ENCODE measurements around the gene KIAA1755.
A peak's percentile ranks its signal among the peaks of the same experiment; 100 is the strongest.

Gene KIAA1755

DNA sequence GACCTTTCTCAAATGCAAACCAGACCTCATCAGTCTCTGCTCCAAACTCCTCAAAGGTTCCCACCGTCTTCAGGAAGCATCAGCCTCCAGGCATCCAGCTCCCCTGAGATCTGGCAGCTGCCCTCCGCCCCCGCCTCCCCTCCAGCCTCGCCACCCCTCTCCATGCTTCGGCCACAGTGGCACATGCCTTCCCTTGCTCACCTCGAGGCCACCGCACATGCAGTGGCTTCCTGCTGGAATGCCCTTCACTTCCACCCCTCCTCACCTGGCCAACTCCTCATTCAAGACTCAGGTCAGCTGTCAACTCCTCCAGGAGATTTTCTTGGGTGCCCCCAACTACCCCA lies 13.4 kb downstream of the KIAA1755 start:
- peaks cover 3 to 23% of the 10 kb centered on the region in 2 donors for H3K4me1 ChIP-seq (ENCODE audit: control insufficient read depth in 1 of 2, insufficient read depth in 2 of 2, low read length in 2 of 2)
- no peak overlapping the region for H3K27ac ChIP-seq (ENCODE audit: low read length)
- peaks cover 0 to 10% of the 10 kb centered on the region in 2 donors for H3K36me3 ChIP-seq (ENCODE audit: control insufficient read depth in 1 of 2, insufficient read depth in 2 of 2, low read length in 2 of 2)
- no peaks in the 10 kb centered on the region for H3K27me3 ChIP-seq (ENCODE audit: low read depth, low read length)
- H3K9me3 ChIP-seq (ENCODE audit: control insufficient read depth in 1 of 2, low read length in 2 of 2) = peaks cover 7 to 8% of the 10 kb centered on the region in 2 donors
- no peak overlapping the region for H3K4me3 ChIP-seq (ENCODE audit: low read depth in 1 of 2, low read length in 2 of 2)

DNA sequence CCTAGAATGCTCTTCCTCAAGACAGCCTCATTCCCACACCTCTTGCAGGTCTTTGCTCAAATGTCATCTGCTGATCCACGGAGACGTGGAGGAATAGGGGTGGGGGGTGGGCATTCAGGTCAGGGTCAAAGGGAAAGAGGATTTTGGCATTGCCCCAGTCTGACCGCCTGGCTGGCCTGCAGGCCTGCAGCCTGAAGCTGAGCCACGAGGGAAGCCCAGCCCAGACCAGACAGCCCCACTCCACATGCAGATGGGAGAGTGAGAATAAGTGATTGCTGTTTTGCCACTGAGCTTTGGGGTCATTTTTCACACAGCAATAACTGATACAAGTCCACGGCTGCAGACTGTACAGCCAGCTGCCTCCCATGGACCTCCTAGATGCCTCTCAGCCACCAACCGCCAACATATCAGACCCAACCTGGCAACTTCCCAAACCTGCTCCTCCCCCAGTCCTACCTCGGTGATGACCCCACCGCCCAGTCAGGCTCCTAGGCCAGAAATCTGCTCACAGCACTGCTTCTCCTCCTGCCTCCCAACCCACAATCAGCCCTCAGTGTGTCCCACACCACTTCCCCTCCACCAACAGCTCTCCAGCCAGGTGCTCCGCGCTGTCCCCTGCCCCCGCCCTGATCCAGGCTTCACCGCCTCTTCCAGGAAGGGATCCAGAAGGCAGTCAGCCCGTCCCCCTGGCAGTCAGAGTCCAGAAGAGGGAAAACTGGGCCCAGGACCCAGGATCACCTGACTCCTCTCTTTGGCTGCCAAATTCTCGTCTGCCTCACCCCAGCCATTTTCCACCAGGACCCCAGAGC lies 14.0 kb downstream of the KIAA1755 start:
- Histone ChIP-seq H3K4me3 (ENCODE audit: low read depth in 1 of 2, low read length in 2 of 2) (peak overlapping the region in 1 of 2 donors; percentile 11), H3K36me3 (ENCODE audit: control insufficient read depth in 1 of 2, insufficient read depth in 2 of 2, low read length in 2 of 2) (peaks cover 0 to 13% of the 10 kb centered on the region in 2 donors), H3K4me1 (ENCODE audit: control insufficient read depth in 1 of 2, insufficient read depth in 2 of 2, low read length in 2 of 2) (peaks cover 0 to 23% of the 10 kb centered on the region in 2 donors), H3K27ac (ENCODE audit: low read length) (no peak overlapping the region), H3K9me3 (ENCODE audit: control insufficient read depth in 1 of 2, low read length in 2 of 2) (peaks cover 12 to 14% of the 10 kb centered on the region in 2 donors), H3K27me3 (ENCODE audit: low read depth, low read length) (no peaks in the 10 kb centered on the region)

DNA sequence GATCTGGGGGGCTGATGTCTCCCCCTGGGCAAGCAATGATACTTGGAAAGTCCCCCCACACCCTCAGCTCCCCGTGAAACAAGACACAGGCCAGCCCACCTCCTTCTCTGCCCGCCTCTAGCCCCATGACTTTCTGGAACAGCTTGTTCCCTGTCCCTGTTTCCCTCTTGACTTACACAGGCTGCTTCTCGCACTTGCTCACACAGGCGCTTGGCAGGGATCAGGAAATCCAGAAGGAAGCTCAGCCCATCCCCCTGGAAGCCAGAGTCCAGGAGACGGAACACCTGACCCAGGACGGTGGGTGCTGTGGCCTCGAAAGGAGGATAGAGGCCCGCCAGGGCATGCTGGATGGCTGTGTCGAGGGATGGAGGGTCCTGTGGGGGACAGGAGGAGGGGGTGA lies 14.8 kb downstream of the KIAA1755 start:
- Histone ChIP-seq H3K4me1 (ENCODE audit: control insufficient read depth in 1 of 2, insufficient read depth in 2 of 2, low read length in 2 of 2) (peaks cover 0 to 19% of the 10 kb centered on the region in 2 donors), H3K4me3 (ENCODE audit: low read depth in 1 of 2, low read length in 2 of 2) (peak overlapping the region in 1 of 2 donors; percentile 25), H3K27ac (ENCODE audit: low read length) (peak overlapping the region; percentile 84), H3K36me3 (ENCODE audit: control insufficient read depth in 1 of 2, insufficient read depth in 2 of 2, low read length in 2 of 2) (peaks cover 0 to 13% of the 10 kb centered on the region in 2 donors), H3K9me3 (ENCODE audit: control insufficient read depth in 1 of 2, low read length in 2 of 2) (peaks cover 12 to 14% of the 10 kb centered on the region in 2 donors), H3K27me3 (ENCODE audit: low read depth, low read length) (no peaks in the 10 kb centered on the region)

- Histone ChIP-seq H3K4me3 (ENCODE audit: low read depth in 1 of 2, low read length in 2 of 2) (no peak overlapping the region), H3K27ac (ENCODE audit: low read length) (no peak overlapping the region), H3K27me3 (ENCODE audit: low read depth, low read length) (no peaks in the 10 kb centered on the region), H3K4me1 (ENCODE audit: control insufficient read depth in 1 of 2, insufficient read depth in 2 of 2, low read length in 2 of 2) (peaks cover 0 to 15% of the 10 kb centered on the region in 2 donors), H3K9me3 (ENCODE audit: control insufficient read depth in 1 of 2, low read length in 2 of 2) (peaks cover 12 to 14% of the 10 kb centered on the region in 2 donors), H3K36me3 (ENCODE audit: control insufficient read depth in 1 of 2, insufficient read depth in 2 of 2, low read length in 2 of 2) (peaks cover 0 to 13% of the 10 kb centered on the region in 2 donors)
Measured at GRCh38 chr20:38243709-38244020, 16.9 kb downstream of the KIAA1755 start.

DNA sequence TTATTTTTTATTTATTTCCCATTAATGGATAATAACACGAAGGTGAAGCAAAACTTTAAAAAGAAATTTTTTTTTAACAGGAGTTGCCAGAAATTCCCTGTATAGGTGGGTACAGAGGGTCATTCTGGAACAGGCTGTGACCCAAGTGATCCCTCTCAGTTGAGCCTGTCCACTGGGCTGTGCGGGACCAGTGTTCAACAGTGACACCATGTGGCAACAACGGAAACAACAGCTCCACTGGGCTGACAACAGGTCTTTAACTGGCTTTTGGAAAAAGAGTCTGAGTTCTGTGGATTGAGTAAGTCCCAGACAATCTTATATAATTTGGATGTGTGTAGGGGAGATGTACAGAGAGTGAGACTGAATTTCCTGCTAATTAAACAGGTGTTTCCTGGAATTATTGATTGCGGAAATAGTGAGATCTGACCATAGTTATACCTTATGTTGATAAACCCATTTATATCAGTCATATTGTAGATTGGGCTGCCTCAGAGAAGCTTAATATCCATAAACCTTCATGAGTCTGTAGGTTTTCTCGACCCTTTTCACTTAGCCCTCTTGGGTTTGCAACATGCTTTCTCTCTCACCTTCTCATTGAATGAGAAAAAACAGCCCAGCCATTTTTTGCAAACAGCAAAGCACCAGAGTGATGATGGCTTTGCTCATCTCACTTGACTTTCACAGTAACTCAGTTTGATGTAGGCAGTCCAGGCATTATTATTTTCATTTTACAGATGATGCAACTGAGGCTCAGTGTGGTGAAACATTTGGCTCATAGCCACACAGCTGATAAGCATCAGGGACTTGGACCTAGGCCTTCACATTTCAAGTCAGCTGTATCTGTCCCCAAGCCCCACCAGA lies 17.5 kb downstream of the KIAA1755 start:
- H3K4me3 ChIP-seq (ENCODE audit: low read depth in 1 of 2, low read length in 2 of 2) = no peak overlapping the region

DNA sequence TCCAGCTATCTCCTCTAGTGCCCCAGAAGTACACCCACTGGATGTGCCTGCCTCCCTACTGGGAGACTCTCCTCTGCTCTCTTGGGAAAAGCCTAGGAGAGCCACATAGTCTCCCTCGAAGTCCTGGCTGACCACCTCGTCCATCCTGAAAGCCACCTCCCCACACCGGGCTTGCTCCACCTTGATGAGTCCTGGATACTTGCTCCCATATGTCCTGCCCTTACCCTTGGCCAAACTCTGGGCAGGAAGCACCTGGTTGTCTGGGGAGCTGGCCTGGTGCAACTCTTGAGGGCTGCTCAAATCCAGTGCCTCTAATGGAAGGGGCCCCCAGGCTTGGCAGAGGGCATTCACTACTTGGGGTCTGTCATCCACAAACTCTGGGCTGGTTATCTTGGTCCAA lies 19.3 kb downstream of the KIAA1755 start:
- H3K36me3 ChIP-seq (ENCODE audit: control insufficient read depth in 1 of 2, insufficient read depth in 2 of 2, low read length in 2 of 2) = peaks cover 0 to 13% of the 10 kb centered on the region in 2 donors
- no peaks in the 10 kb centered on the region for H3K27me3 ChIP-seq (ENCODE audit: low read depth, low read length)
- H3K4me1 ChIP-seq (ENCODE audit: control insufficient read depth in 1 of 2, insufficient read depth in 2 of 2, low read length in 2 of 2) = peaks cover 0 to 3% of the 10 kb centered on the region in 2 donors
- H3K4me3 ChIP-seq (ENCODE audit: low read depth in 1 of 2, low read length in 2 of 2) = no peak overlapping the region
- peaks cover 12 to 14% of the 10 kb centered on the region in 2 donors for H3K9me3 ChIP-seq (ENCODE audit: control insufficient read depth in 1 of 2, low read length in 2 of 2)
- H3K27ac ChIP-seq (ENCODE audit: low read length) = no peak overlapping the region

More for the DNA sequence above, 17.5 kb downstream of the KIAA1755 start:
- Histone ChIP-seq H3K4me1 (ENCODE audit: control insufficient read depth in 1 of 2, insufficient read depth in 2 of 2, low read length in 2 of 2) (peaks cover 0 to 15% of the 10 kb centered on the region in 2 donors), H3K27ac (ENCODE audit: low read length) (no peak overlapping the region), H3K9me3 (ENCODE audit: control insufficient read depth in 1 of 2, low read length in 2 of 2) (peaks cover 12 to 14% of the 10 kb centered on the region in 2 donors), H3K27me3 (ENCODE audit: low read depth, low read length) (no peaks in the 10 kb centered on the region), H3K36me3 (ENCODE audit: control insufficient read depth in 1 of 2, insufficient read depth in 2 of 2, low read length in 2 of 2) (peaks cover 0 to 13% of the 10 kb centered on the region in 2 donors)

DNA sequence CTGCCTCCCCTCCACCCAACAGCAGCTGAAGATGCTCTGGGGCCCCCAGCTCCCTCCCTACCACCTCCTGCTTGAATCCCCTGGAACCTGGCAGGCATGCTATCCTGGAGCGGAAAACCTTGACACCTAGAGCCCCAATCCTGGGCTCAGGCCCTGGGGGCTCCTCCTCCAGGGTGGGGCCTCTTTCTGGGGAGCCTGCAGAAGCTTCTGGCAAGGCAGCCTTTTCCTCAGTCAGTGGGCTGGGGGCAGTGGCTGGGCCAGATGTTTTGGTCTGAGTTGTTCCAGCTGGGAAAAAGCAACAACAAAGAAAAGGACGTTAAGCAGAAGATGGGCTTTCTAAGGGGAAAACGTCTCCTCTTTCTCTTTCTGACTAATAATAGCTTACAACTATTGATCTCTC lies 21.1 kb downstream of the KIAA1755 start:
- H3K4me3 ChIP-seq (ENCODE audit: low read depth in 1 of 2, low read length in 2 of 2) = no peak overlapping the region
- peaks cover 0 to 13% of the 10 kb centered on the region in 2 donors for H3K36me3 ChIP-seq (ENCODE audit: control insufficient read depth in 1 of 2, insufficient read depth in 2 of 2, low read length in 2 of 2)
- no peak overlapping the region for H3K27ac ChIP-seq (ENCODE audit: low read length)

DNA sequence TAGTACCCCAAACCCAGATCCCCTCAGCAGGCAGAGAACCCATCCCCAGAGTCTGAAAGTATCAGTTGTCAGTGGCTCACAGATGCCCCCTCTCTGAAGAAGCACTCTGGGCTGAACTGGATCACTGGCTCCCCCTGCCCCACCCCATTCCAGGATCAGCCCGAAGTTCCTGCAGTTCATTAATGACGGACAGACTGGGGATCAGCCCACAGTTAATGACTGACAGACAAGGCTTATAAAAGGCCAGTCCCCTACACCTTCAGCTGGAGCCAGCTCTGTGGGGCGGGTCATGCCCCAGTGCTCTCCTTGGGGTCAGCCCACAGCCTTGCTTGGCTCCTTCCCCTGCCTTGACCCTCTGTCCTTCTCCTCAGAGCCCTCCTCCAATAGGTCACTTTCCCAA lies 21.7 kb downstream of the KIAA1755 start:
- H3K27ac ChIP-seq (ENCODE audit: low read length) = no peak overlapping the region
- H3K36me3 ChIP-seq (ENCODE audit: control insufficient read depth in 1 of 2, insufficient read depth in 2 of 2, low read length in 2 of 2) = peaks cover 0 to 13% of the 10 kb centered on the region in 2 donors
- H3K9me3 ChIP-seq (ENCODE audit: control insufficient read depth in 1 of 2, low read length in 2 of 2) = peaks cover 12 to 14% of the 10 kb centered on the region in 2 donors
- H3K27me3 ChIP-seq (ENCODE audit: low read depth, low read length) = no peaks in the 10 kb centered on the region
- no peak overlapping the region for H3K4me3 ChIP-seq (ENCODE audit: low read depth in 1 of 2, low read length in 2 of 2)
- H3K4me1 ChIP-seq (ENCODE audit: control insufficient read depth in 1 of 2, insufficient read depth in 2 of 2, low read length in 2 of 2) = no peaks in the 10 kb centered on the region

More for the DNA sequence above, 21.1 kb downstream of the KIAA1755 start:
- Histone ChIP-seq H3K27me3 (ENCODE audit: low read depth, low read length) (no peaks in the 10 kb centered on the region), H3K4me1 (ENCODE audit: control insufficient read depth in 1 of 2, insufficient read depth in 2 of 2, low read length in 2 of 2) (no peaks in the 10 kb centered on the region), H3K9me3 (ENCODE audit: control insufficient read depth in 1 of 2, low read length in 2 of 2) (peaks cover 12 to 14% of the 10 kb centered on the region in 2 donors)

- Histone ChIP-seq H3K4me3 (ENCODE audit: low read depth in 1 of 2, low read length in 2 of 2) (no peak overlapping the region), H3K27ac (ENCODE audit: low read length) (no peak overlapping the region), H3K9me3 (ENCODE audit: control insufficient read depth in 1 of 2, low read length in 2 of 2) (peaks cover 7 to 9% of the 10 kb centered on the region in 2 donors), H3K36me3 (ENCODE audit: control insufficient read depth in 1 of 2, insufficient read depth in 2 of 2, low read length in 2 of 2) (peaks cover 0 to 6% of the 10 kb centered on the region in 2 donors), H3K27me3 (ENCODE audit: low read depth, low read length) (no peaks in the 10 kb centered on the region), H3K4me1 (ENCODE audit: control insufficient read depth in 1 of 2, insufficient read depth in 2 of 2, low read length in 2 of 2) (no peaks in the 10 kb centered on the region)
Measured at GRCh38 chr20:38237381-38237780, 23.2 kb downstream of the KIAA1755 start.

DNA sequence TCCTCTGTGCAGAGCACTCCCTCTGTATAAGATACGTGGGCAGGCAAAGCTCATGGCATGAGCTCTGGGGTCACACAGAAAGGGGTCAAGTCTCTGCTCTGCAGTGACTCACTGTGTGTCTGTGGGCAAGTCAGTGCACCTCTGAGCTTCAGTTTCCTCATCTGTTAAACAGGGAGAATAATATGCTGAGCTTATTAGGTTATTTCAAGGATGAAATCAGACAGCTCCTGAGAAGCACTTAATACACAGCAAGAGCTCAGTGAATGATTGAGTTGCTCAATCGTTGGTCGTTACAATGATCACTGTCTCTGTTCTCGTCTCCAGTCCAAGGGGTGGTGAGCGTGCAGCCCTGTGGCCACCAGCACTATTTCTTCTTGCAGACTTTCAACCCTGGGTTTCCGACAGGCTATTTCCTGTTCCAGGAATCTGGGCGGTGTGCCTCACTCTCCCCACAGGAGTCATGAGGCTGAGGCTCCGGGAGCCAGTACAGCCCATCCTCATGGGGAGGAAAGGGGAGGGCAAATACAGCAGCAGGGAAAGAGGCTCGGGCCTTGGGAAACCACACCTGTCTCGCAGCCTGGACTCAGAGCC lies 28.9 kb downstream of the KIAA1755 start:
- H3K36me3 ChIP-seq (ENCODE audit: control insufficient read depth in 1 of 2, insufficient read depth in 2 of 2, low read length in 2 of 2) = no peaks in the 10 kb centered on the region
- no peak overlapping the region for H3K27ac ChIP-seq (ENCODE audit: low read length)
- H3K27me3 ChIP-seq (ENCODE audit: low read depth, low read length) = no peaks in the 10 kb centered on the region
- H3K4me1 ChIP-seq (ENCODE audit: control insufficient read depth in 1 of 2, insufficient read depth in 2 of 2, low read length in 2 of 2) = no peaks in the 10 kb centered on the region
- H3K4me3 ChIP-seq (ENCODE audit: low read depth in 1 of 2, low read length in 2 of 2) = no peak overlapping the region
- H3K9me3 ChIP-seq (ENCODE audit: control insufficient read depth in 1 of 2, low read length in 2 of 2) = no peaks in the 10 kb centered on the region

GRCh38 chr20:38230957-38231526 lies 29.5 kb downstream of the KIAA1755 start:
- no peaks in the 10 kb centered on the region for H3K27me3 ChIP-seq (ENCODE audit: low read depth, low read length)
- H3K4me1 ChIP-seq (ENCODE audit: control insufficient read depth in 1 of 2, insufficient read depth in 2 of 2, low read length in 2 of 2) = no peaks in the 10 kb centered on the region
- H3K36me3 ChIP-seq (ENCODE audit: control insufficient read depth in 1 of 2, insufficient read depth in 2 of 2, low read length in 2 of 2) = no peaks in the 10 kb centered on the region

More at GRCh38 chr20:38230957-38231526, 29.5 kb downstream of the KIAA1755 start:
- Histone ChIP-seq H3K4me3 (ENCODE audit: low read depth in 1 of 2, low read length in 2 of 2) (no peak overlapping the region), H3K27ac (ENCODE audit: low read length) (no peak overlapping the region), H3K9me3 (ENCODE audit: control insufficient read depth in 1 of 2, low read length in 2 of 2) (no peaks in the 10 kb centered on the region)

Data from muscle layer of duodenum (tissue), 2 donors.